SK-N-SH (cell line): ENCODE data around the gene MYLK. TPM values are rescaled to one million over a fixed set of nuclear protein-coding genes. Genes with fewer than 3 reads are reported as not detected.

ENCODE experiments used
- CTCF ChIA-PET: fragments of 300-600, 350-600 bp; formaldehyde crosslinking; extraction: SDS; loops from one replicate; lab custom pipeline; 2021; lab: Yijun Ruan, JAX
- POLR2A ChIA-PET: fragments of 350-600 bp; sonication (Branson Sonifier 250); formaldehyde crosslinking; extraction: SDS; loops from one replicate; lab custom pipeline; 2020; ENCODE audit warnings: antibody characterized with exemption, inconsistent platforms; lab: Yijun Ruan, JAX
- DNase-seq: peaks from one replicate; pipeline ENCODE4 v3.0.0; 2012
- H2AFZ ChIP-seq: fragments of 200-600 bp; sonication (generic); 2 replicates; pipeline ENCODE4 v1.8.1; 2016; ENCODE audit warnings: antibody characterized with exemption, mild to moderate bottlenecking, low read depth
- H3F3A ChIP-seq: fragments of 200-600 bp; sonication (generic); replicated peaks from 2 replicates; pipeline ENCODE3; 2016; ENCODE audit warnings: antibody characterized with exemption, mild to moderate bottlenecking; ENCODE audit not compliant: insufficient read depth
- H3K27ac ChIP-seq, 2 experiments: fragments of 200-500 bp in 1 of 2; fragments of 200-600 bp in 1 of 2; sonication (Bioruptor generic) in 1 of 2; sonication (generic), shearing (Covaris generic) in 1 of 2; 2 replicates each; pipeline versions ENCODE4 v1.5.1 to v1.6.1; 2014 to 2016; ENCODE audit warnings: low read depth in 2 of 2, inconsistent platforms in 1 of 2, low read length in 1 of 2, mild to moderate bottlenecking in 1 of 2, mixed read lengths in 1 of 2
- H3K27me3 ChIP-seq: fragments of 200-600 bp; sonication (generic), shearing (Covaris generic); 2 replicates; pipeline ENCODE4 v1.6.1; 2016; ENCODE audit warnings: mixed run types; ENCODE audit not compliant: insufficient read depth
- H3K36me3 ChIP-seq, 2 experiments: fragments of 200-500 bp in 1 of 2; fragments of 200-600 bp in 1 of 2; sonication (Bioruptor generic) in 1 of 2; sonication (generic) in 1 of 2; replicated peaks in 1 of 2; 2 replicates each; pipeline versions ENCODE3 to v1.5.1; 2014 to 2016; ENCODE audit warnings: low read length in 1 of 2, mild to moderate bottlenecking in 1 of 2; ENCODE audit not compliant: insufficient read depth in 2 of 2, control insufficient read depth in 1 of 2
- H3K4me1 ChIP-seq, 2 experiments: fragments of 200-500 bp in 1 of 2; fragments of 200-600 bp in 1 of 2; sonication (Bioruptor generic) in 1 of 2; sonication (generic), shearing (Covaris generic) in 1 of 2; 2 replicates each; pipeline versions ENCODE4 v1.5.1 to v1.6.1; 2014 to 2016; ENCODE audit warnings: low read depth in 1 of 2, low read length in 1 of 2, mixed run types in 1 of 2; ENCODE audit not compliant: insufficient read depth in 2 of 2, control insufficient read depth in 1 of 2
- H3K4me2 ChIP-seq: fragments of 200-600 bp; sonication (generic), shearing (Covaris generic); 2 replicates; pipeline ENCODE4 v1.6.1; 2017; ENCODE audit warnings: mixed run types
- H3K4me3 ChIP-seq, 2 experiments: fragments of 200-500 bp in 1 of 2; fragments of 200-600 bp in 1 of 2; sonication (Bioruptor generic) in 1 of 2; sonication (generic), shearing (Covaris generic) in 1 of 2; 2 replicates each; pipeline versions ENCODE4 v1.5.1 to v1.8.1; 2014 to 2016; ENCODE audit warnings: low read depth in 2 of 2, inconsistent platforms in 1 of 2, low read length in 1 of 2, mild to moderate bottlenecking in 1 of 2, mixed read lengths in 1 of 2, moderate library complexity in 1 of 2
- H3K79me2 ChIP-seq: fragments of 200-600 bp; sonication (generic); 2 replicates; pipeline ENCODE4 v1.8.1; 2017; ENCODE audit warnings: mild to moderate bottlenecking; ENCODE audit not compliant: insufficient read depth
- H3K9ac ChIP-seq: fragments of 200-600 bp; sonication (generic); 2 replicates; pipeline ENCODE4 v1.6.1; 2017; ENCODE audit warnings: mixed run types
- H3K9me2 ChIP-seq: fragments of 200-600 bp; sonication (generic); 2 replicates; pipeline ENCODE4 v1.6.1; 2017; ENCODE audit warnings: mixed run types
- H3K9me3 ChIP-seq: fragments of 200-600 bp; sonication (generic); 2 replicates; pipeline ENCODE4 v1.6.1; 2017; ENCODE audit warnings: mixed run types, mild to moderate bottlenecking, moderate library complexity
- H4K20me1 ChIP-seq: fragments of 200-600 bp; sonication (generic); 2 replicates; pipeline ENCODE4 v1.6.1; 2017; ENCODE audit warnings: mild to moderate bottlenecking, mixed run types; ENCODE audit not compliant: insufficient read depth
- CHD2 ChIP-seq: fragments of 150-350 bp; IDR thresholded peaks from 2 replicates; pipeline ENCODE4 v1.6.1; 2018; ENCODE audit warnings: low read length; ENCODE audit not compliant: partially characterized antibody
- ELF1 ChIP-seq: IDR thresholded peaks from 2 replicates; pipeline ENCODE4 v1.4.0; 2012
- EP300 ChIP-seq, 2 experiments: IDR thresholded peaks; 2 replicates each; pipeline versions ENCODE4 v1.4.0 to v1.6.1; 2012; ENCODE audit warnings: borderline replicate concordance in 1 of 2, low read depth in 1 of 2, low read length in 1 of 2
- EZH2phosphoT487 ChIP-seq: fragments of 200-600 bp; sonication (generic); IDR thresholded peaks from 2 replicates; pipeline ENCODE4 v1.6.1; 2017; ENCODE audit warnings: low read depth, mixed run types, mild to moderate bottlenecking, antibody characterized with exemption, moderate library complexity, borderline replicate concordance
- FOSL2 ChIP-seq: IDR thresholded peaks from 2 replicates; pipeline ENCODE4 v1.4.0; 2012; ENCODE audit warnings: low read depth, mild to moderate bottlenecking, moderate library complexity, borderline replicate concordance
- FOXM1 ChIP-seq: IDR thresholded peaks from 2 replicates; pipeline ENCODE4 v1.4.0; 2012; ENCODE audit warnings: low read depth, mild to moderate bottlenecking
- GABPA ChIP-seq: IDR thresholded peaks from 2 replicates; pipeline ENCODE4 v1.4.0; 2012; ENCODE audit warnings: low read depth, mild to moderate bottlenecking
- IRF3 ChIP-seq: fragments of 150-350 bp; IDR thresholded peaks from 2 replicates; pipeline ENCODE4 v1.6.1; 2016; ENCODE audit warnings: mild to moderate bottlenecking, low read depth, low read length
- MEF2A ChIP-seq: IDR thresholded peaks from 2 replicates; pipeline ENCODE4 v1.4.0; 2012; ENCODE audit warnings: low read depth, borderline replicate concordance
- MXI1 ChIP-seq: IDR thresholded peaks from 2 replicates; pipeline ENCODE4 v1.6.1; 2012; ENCODE audit warnings: mild to moderate bottlenecking, low read depth, low read length, improper control_type of control experiment
- NFIC ChIP-seq: IDR thresholded peaks from 2 replicates; pipeline ENCODE4 v1.4.0; 2012; ENCODE audit warnings: borderline replicate concordance
- RXRA ChIP-seq: IDR thresholded peaks from 2 replicates; pipeline ENCODE4 v1.4.0; 2012; ENCODE audit warnings: low read depth, mild to moderate bottlenecking, borderline replicate concordance
- SIN3A ChIP-seq: IDR thresholded peaks from 2 replicates; pipeline ENCODE4 v1.6.1; 2012; ENCODE audit warnings: low read depth, mild to moderate bottlenecking, low read length, moderate library complexity, borderline replicate concordance
- SMC3 ChIP-seq: IDR thresholded peaks from 2 replicates; pipeline ENCODE4 v1.6.1; 2012; ENCODE audit warnings: low read depth, low read length, improper control_type of control experiment
- TAF1 ChIP-seq: IDR thresholded peaks from 2 replicates; pipeline ENCODE4 v1.6.1; 2012; ENCODE audit warnings: low read depth, mild to moderate bottlenecking, low read length, moderate library complexity, borderline replicate concordance
- TCF12 ChIP-seq: IDR thresholded peaks from 2 replicates; pipeline ENCODE4 v1.4.0; 2012
- USF2 ChIP-seq: fragments of 150-350 bp; IDR thresholded peaks from 2 replicates; pipeline ENCODE4 v1.6.1; 2017; ENCODE audit warnings: antibody characterized with exemption, low read length, low read depth, borderline replicate concordance
- YY1 ChIP-seq: IDR thresholded peaks from 2 replicates; pipeline ENCODE4 v1.4.0; 2012; ENCODE audit warnings: low read depth, mild to moderate bottlenecking
- WGBS: methylation state at CpG from one replicate; pipeline ENCODE4 v1.1.6; 2017; ENCODE audit warnings: low lambda C conversion rate; 5-methylcytosine and 5-hydroxymethylcytosine counted together
- polyA plus RNA-seq, 3 experiments: library from polyadenylated mRNA; depleted of rRNA; stranded (reverse); fragments of >200 nt; gene quantifications; 2 replicates each; pipeline ENCODE4 v1.2.3, GENCODE V29; 2012
- TF ChIP-seq, protein P1 (sequence below): IDR thresholded peaks from 2 replicates; pipeline ENCODE4 v1.4.0; 2012; ENCODE audit warnings: low read depth, borderline replicate concordance
- TF ChIP-seq, protein P2 (sequence below): IDR thresholded peaks from 2 replicates; pipeline ENCODE4 v1.4.0; 2012; ENCODE audit warnings: low read depth, borderline replicate concordance

MYLK gene
- polyA plus RNA-seq, 1 of the 3 experiments (the other 2 are of a cell fraction): 272 TPM

DNA sequence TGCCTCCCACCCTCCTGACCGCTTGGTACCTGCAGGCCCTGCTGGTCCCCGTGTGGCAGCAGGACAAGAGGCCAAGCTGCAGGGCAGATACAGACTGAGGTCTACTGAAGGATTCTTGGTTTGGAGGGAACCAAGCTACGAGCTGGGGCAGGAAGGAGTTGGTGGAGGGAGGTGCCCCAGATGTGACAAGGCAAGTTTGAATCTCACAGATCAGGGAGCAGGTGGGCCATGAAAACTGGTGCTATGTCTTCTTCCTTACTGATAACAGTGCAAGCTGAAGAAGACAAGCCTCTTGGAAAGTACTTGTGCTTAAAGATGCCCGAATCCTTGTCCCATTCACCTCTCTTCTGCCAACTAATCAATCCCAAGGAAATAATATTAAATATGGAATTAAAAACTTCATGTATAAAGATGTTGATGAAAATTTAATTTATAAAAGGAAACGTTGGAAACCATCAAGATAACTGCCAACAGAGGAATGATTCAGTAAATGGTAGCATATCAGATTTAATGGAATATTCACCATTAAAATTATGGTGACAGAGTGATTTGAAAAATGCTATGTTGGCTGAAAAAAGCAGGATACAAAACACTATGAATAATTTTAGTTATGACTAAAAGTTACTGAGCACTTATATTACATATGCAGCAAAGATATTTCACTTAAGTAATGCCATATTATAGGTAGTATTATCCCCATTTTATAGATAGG, 107.9 kb downstream of the MYLK start (continued):
- TF ChIP-seq, protein P1, sequence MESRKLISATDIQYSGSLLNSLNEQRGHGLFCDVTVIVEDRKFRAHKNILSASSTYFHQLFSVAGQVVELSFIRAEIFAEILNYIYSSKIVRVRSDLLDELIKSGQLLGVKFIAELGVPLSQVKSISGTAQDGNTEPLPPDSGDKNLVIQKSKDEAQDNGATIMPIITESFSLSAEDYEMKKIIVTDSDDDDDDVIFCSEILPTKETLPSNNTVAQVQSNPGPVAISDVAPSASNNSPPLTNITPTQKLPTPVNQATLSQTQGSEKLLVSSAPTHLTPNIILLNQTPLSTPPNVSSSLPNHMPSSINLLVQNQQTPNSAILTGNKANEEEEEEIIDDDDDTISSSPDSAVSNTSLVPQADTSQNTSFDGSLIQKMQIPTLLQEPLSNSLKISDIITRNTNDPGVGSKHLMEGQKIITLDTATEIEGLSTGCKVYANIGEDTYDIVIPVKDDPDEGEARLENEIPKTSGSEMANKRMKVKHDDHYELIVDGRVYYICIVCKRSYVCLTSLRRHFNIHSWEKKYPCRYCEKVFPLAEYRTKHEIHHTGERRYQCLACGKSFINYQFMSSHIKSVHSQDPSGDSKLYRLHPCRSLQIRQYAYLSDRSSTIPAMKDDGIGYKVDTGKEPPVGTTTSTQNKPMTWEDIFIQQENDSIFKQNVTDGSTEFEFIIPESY: no peak
- TF ChIP-seq IRF3 (no peak), RXRA (no peak), EZH2phosphoT487 (no peak), EP300 (IDR thresholded peaks at IDR 0.05; ENCODE audit: borderline replicate concordance in 1 of 2, low read depth in 1 of 2, low read length in 1 of 2) (peak in 1 of 2 experiments; percentile 51; a peak in 1 of 4 replicates), TCF12 (peak; percentile 46), CHD2 (no peak), ELF1 (no peak), FOSL2 (no peak), NFIC (peak; percentile 18; the same call in 1 of the 2 replicates), GABPA (no peak), MEF2A (no peak), FOXM1 (no peak)

GRCh38 chr3:123774474-123774873, 109.7 kb downstream of the MYLK start:
- Histone ChIP-seq H4K20me1 (no peaks in the 10 kb centered on the region), H3K4me3 (no peak overlapping the region), H3K9ac (peak overlapping the region; percentile 44; the same call in 1 of the 2 replicates), H3K36me3 (peaks cover 21 to 57% of the 10 kb centered on the region in 2 experiments), H2AFZ (no peak overlapping the region), H3K79me2 (peaks cover 83% of the 10 kb centered on the region), H3K27me3 (no peaks in the 10 kb centered on the region), H3K27ac (peak overlapping the region; percentile 81 to 98), H3K4me1 (peaks cover 28 to 34% of the 10 kb centered on the region in 2 experiments), H3K4me2 (peak overlapping the region; percentile 66), H3F3A (peaks cover 43% of the 10 kb centered on the region), H3K9me2 (no peaks in the 10 kb centered on the region), H3K9me3 (no peaks in the 10 kb centered on the region)
- WGBS: 97% methylated on average over 3 of the region's 3 CpGs
- POLR2A ChIA-PET: no interaction called here
- CTCF ChIA-PET: interaction anchor here (1.0 to 1.5 kb wide), 3 partner anchors 25 to 206 kb away, joined by 3 to 8 read pairs (median 3); no protein-coding TSS in a partner anchor
- no peak for DNase-seq
- no peak for TF ChIP-seq YY1
- no peak for TF ChIP-seq MXI1
- TF ChIP-seq EP300 (IDR thresholded peaks at IDR 0.05; ENCODE audit: borderline replicate concordance in 1 of 2, low read depth in 1 of 2, low read length in 1 of 2): no peak
- no peak for TF ChIP-seq TAF1
- no peak for TF ChIP-seq USF2
- TF ChIP-seq SMC3: no peak
- TF ChIP-seq SIN3A: no peak
- no peak for TF ChIP-seq FOSL2
- TF ChIP-seq IRF3: no peak
- TF ChIP-seq, protein P2, sequence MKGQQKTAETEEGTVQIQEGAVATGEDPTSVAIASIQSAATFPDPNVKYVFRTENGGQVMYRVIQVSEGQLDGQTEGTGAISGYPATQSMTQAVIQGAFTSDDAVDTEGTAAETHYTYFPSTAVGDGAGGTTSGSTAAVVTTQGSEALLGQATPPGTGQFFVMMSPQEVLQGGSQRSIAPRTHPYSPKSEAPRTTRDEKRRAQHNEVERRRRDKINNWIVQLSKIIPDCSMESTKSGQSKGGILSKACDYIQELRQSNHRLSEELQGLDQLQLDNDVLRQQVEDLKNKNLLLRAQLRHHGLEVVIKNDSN: no peak
